Endothelial cell of umbilical vein (primary cell): ENCODE results near the gene C22orf39. TPM values are rescaled to one million over a fixed set of nuclear protein-coding genes. Genes with fewer than 3 reads are reported as not detected.

Experiments
- BruUV-seq: library from RNA; stranded (reverse); fragments of 400-500 nt; replicated peaks from 2 replicates; lab custom pipeline; 2021; lab: Mats Ljungman, UMichigan
- CTCF ChIA-PET: fragments of 300-600, 350-600 bp; sonication (Branson Sonifier 250); formaldehyde crosslinking; loops from one replicate; lab custom pipeline; 2021; ENCODE audit warnings: antibody characterized with exemption, inconsistent platforms; lab: Charles Lee
- POLR2A ChIA-PET: fragments of 300-600, 350-600 bp; sonication (Branson Sonifier 250); formaldehyde crosslinking; loops from one replicate; lab custom pipeline; 2021; ENCODE audit warnings: antibody characterized with exemption, inconsistent platforms; lab: Charles Lee
- DNase-seq: peaks from one replicate; pipeline ENCODE4 v3.0.0-alpha.2; 2011; ENCODE audit warnings: low read depth, low spot score
- FAIRE-seq: peaks from 2 replicates; lab custom pipeline; 2011; peaks lifted over from hg19 to GRCh38; lab: Jason Lieb, UNC
- H2AFZ ChIP-seq: 2 replicates; pipeline ENCODE4 v1.6.0; 2012; ENCODE audit warnings: low read depth, low read length, control low read depth, inconsistent platforms
- H3K27ac ChIP-seq: 2 replicates; pipeline ENCODE4 v1.5.1; 2011; ENCODE audit warnings: low read depth, mild to moderate bottlenecking, control low read depth, low read length, moderate library complexity; ENCODE audit not compliant: insufficient read depth
- H3K27me3 ChIP-seq, 2 experiments: 2 replicates each; pipeline versions ENCODE4 v1.6.0 to v1.6.1; 2011; ENCODE audit warnings: low read length in 2 of 2, mixed read lengths in 1 of 2; ENCODE audit not compliant: control insufficient read depth in 2 of 2, insufficient read depth in 2 of 2
- H3K36me3 ChIP-seq, 2 experiments: 2 replicates in 1 of 2; 3 replicates in 1 of 2; pipeline ENCODE4 v1.5.1; 2011; ENCODE audit warnings: low read length in 2 of 2, mild to moderate bottlenecking in 1 of 2, moderate library complexity in 1 of 2; ENCODE audit not compliant: control insufficient read depth in 2 of 2, insufficient read depth in 2 of 2; ENCODE audit errors: extremely low read depth in 1 of 2
- H3K4me1 ChIP-seq: 3 replicates; pipeline ENCODE4 v1.5.1; 2011; ENCODE audit warnings: mild to moderate bottlenecking, low read length; ENCODE audit not compliant: control insufficient read depth, insufficient read depth; ENCODE audit errors: extremely low read depth
- H3K4me2 ChIP-seq: 2 replicates; pipeline ENCODE4 v1.6.1; 2011; ENCODE audit warnings: low read length, control low read depth, mixed read lengths; ENCODE audit not compliant: insufficient read depth
- H3K4me3 ChIP-seq, 3 experiments: fragments of 200-600 bp in 1 of 3; sonication (generic), shearing (Covaris generic) in 1 of 3; replicated peaks in 1 of 3; 2 replicates each; pipeline ENCODE4 v1.5.1; 2011 to 2016; ENCODE audit warnings: control low read depth in 3 of 3, low read length in 3 of 3, mild to moderate bottlenecking in 2 of 3, inconsistent platforms in 1 of 3, low read depth in 1 of 3, moderate library complexity in 1 of 3; ENCODE audit not compliant: insufficient read depth in 1 of 3
- H3K79me2 ChIP-seq: 2 replicates; pipeline ENCODE4 v1.6.0; 2012; ENCODE audit warnings: low read length, inconsistent platforms; ENCODE audit not compliant: control insufficient read depth, insufficient read depth
- H3K9ac ChIP-seq: replicated peaks from 2 replicates; pipeline ENCODE3; 2011; ENCODE audit warnings: low read length, control low read depth; ENCODE audit not compliant: insufficient read depth; ENCODE audit errors: extremely low read depth
- H3K9me1 ChIP-seq: replicated peaks from 3 replicates; pipeline ENCODE4 v1.6.0; 2011; ENCODE audit warnings: mild to moderate bottlenecking, low read length; ENCODE audit not compliant: control insufficient read depth, insufficient read depth; ENCODE audit errors: extremely low read depth
- H3K9me3 ChIP-seq: replicated peaks from 2 replicates; pipeline ENCODE4 v1.5.1; 2012; ENCODE audit warnings: low read length, inconsistent platforms; ENCODE audit not compliant: control insufficient read depth, insufficient read depth
- H4K20me1 ChIP-seq: replicated peaks from 2 replicates; pipeline ENCODE3; 2011; ENCODE audit warnings: mild to moderate bottlenecking, low read length; ENCODE audit not compliant: control insufficient read depth, insufficient read depth; ENCODE audit errors: extremely low read depth
- CTCF ChIP-seq, 2 donors: IDR thresholded peaks; 1 replicate in 1 of 2; 2 replicates in 1 of 2; pipeline ENCODE4 v1.5.1; 2011; ENCODE audit warnings: low read length in 2 of 2, mild to moderate bottlenecking in 2 of 2, moderate library complexity in 2 of 2, control low read depth in 1 of 2, inconsistent platforms in 1 of 2, low read depth in 1 of 2; ENCODE audit not compliant: insufficient read depth in 1 of 2; ENCODE audit errors: extremely low read depth in 1 of 2
- EZH2 ChIP-seq: IDR thresholded peaks from 2 replicates; pipeline ENCODE4 v1.6.1; 2012; ENCODE audit warnings: borderline replicate concordance, low read depth, mild to moderate bottlenecking, moderate library complexity, low read length, inconsistent platforms; ENCODE audit not compliant: severe bottlenecking
- FOS ChIP-seq: IDR thresholded peaks from 2 replicates; pipeline ENCODE4 v1.6.1; 2011; ENCODE audit warnings: mild to moderate bottlenecking, low read length, moderate library complexity, borderline replicate concordance; ENCODE audit not compliant: insufficient read depth
- GATA2 ChIP-seq: IDR thresholded peaks from 2 replicates; pipeline ENCODE4 v1.7.0; 2011; ENCODE audit warnings: low read depth, mild to moderate bottlenecking, moderate library complexity, mixed read lengths, low read length; ENCODE audit not compliant: insufficient read length, insufficient read depth
- JUN ChIP-seq: IDR thresholded peaks from 2 replicates; pipeline ENCODE4 v1.6.1; 2011; ENCODE audit warnings: borderline replicate concordance, low read depth; ENCODE audit not compliant: insufficient read length, insufficient read depth
- MAX ChIP-seq: IDR thresholded peaks from 2 replicates; pipeline ENCODE4 v1.6.1; 2011; ENCODE audit not compliant: insufficient read depth, insufficient read length
- MYC ChIP-seq: IDR thresholded peaks from one replicate; pipeline ENCODE4 v1.6.1; 2011; ENCODE audit warnings: mild to moderate bottlenecking, low read depth, low read length
- POLR2A ChIP-seq: IDR thresholded peaks from 2 replicates; pipeline ENCODE4 v1.6.1; 2012; ENCODE audit warnings: low read depth, mild to moderate bottlenecking, control low read depth, low read length
- POLR2AphosphoS5 ChIP-seq: IDR thresholded peaks from 2 replicates; pipeline ENCODE4 v1.6.1; 2012; ENCODE audit warnings: low read depth, mild to moderate bottlenecking, control low read depth, low read length, moderate library complexity; ENCODE audit not compliant: insufficient read depth
- dilution Hi-C: fragments of 300-500 bp; cut with MboI; formaldehyde crosslinking; loops from one replicate; pipeline ENCODE4 v1.15.0; 2019; ENCODE audit warnings: low sequenced_read_pairs; ENCODE audit not compliant: extremely low pct_ligation_motif_present
- intact Hi-C: fragments of 100-400 bp; cut with micrococcal nuclease; formaldehyde crosslinking; loops from one replicate; pipeline ENCODE4 v1.10.0; 2022
- polyA plus RNA-seq, 4 experiments: library from polyadenylated mRNA; depleted of rRNA in 3 of 4; stranded (reverse) in 3 of 4; unstranded in 1 of 4; fragments of >200 nt; gene quantifications; 2 replicates each; pipeline versions ENCODE4 v1.2.1 to v1.2.3, GENCODE V29; 2011 to 2012; ENCODE audit warnings: missing spikeins in 1 of 4
- total RNA-seq: library from RNA; stranded (reverse); gene quantifications from 2 replicates; pipeline ENCODE4 v1.2.3, GENCODE V29; 2021

C22orf39 gene
- total and polyA plus RNA-seq, 2 donors (not counting 3 experiments of a cell fraction or from before 2014, with no cell fraction given): 26.1 to 28.0 TPM

- no peaks in the 10 kb centered on the region for H3K79me2 ChIP-seq
- POLR2A ChIA-PET: no interaction called here
- CTCF ChIA-PET: interaction anchor here (1.1 kb wide), 1 partner anchor 175 kb away, joined by 5 read pairs; no protein-coding TSS in a partner anchor
Measured at GRCh38 chr22:19454156-19454555, 6.6 kb upstream of the C22orf39 start.

More at GRCh38 chr22:19454156-19454555, 6.6 kb upstream of the C22orf39 start:
- no peak overlapping the region for H3K4me2 ChIP-seq
- no peak overlapping the region for H3K9ac ChIP-seq
- DNase-seq (no peak), FAIRE-seq (no peak)
- no peaks in the 10 kb centered on the region for H4K20me1 ChIP-seq
- intact Hi-C loops (no loop called here), dilution Hi-C loops (no loop called here)
- no peaks in the 10 kb centered on the region for H3K27me3 ChIP-seq
- H3K9me3 ChIP-seq: no peaks in the 10 kb centered on the region
- H3K9me1 ChIP-seq: no peaks in the 10 kb centered on the region
- H3K36me3 ChIP-seq: peaks cover 16 to 57% of the 10 kb centered on the region in 2 experiments
- TF ChIP-seq POLR2AphosphoS5 (no peak), FOS (no peak), POLR2A (no peak), EZH2 (no peak), GATA2 (no peak), CTCF (IDR thresholded peaks at IDR 0.05; ENCODE audit: extremely low read depth in 1 of 2, insufficient read depth in 1 of 2, low read depth in 1 of 2, low read length in 2 of 2) (no peak), MYC (no peak), JUN (no peak), MAX (no peak)
- H3K4me3 ChIP-seq: no peak overlapping the region
- BruUV-seq: no TSS peak
- H3K4me1 ChIP-seq: peaks cover 12% of the 10 kb centered on the region
- H2AFZ ChIP-seq: no peak overlapping the region
- H3K27ac ChIP-seq: no peak overlapping the region
